HepG2 (cell line): ENCODE data around the gene TNFAIP8L3. TPM values are rescaled to one million over a fixed set of nuclear protein-coding genes. Genes with fewer than 3 reads are reported as not detected.
A peak's percentile ranks its signal among the peaks of the same experiment; 100 is the strongest.

ENCODE experiments used
- BRCA1 ChIP-seq: sonication (generic); formaldehyde crosslinking; IDR thresholded peaks from 2 replicates; pipeline ENCODE4 v1.4.0; 2020; ENCODE audit warnings: missing genetic modification reagents
- EEA1 ChIP-seq: sonication (generic); formaldehyde crosslinking; IDR thresholded peaks from 2 replicates; pipeline ENCODE4 v1.5.1; 2020; ENCODE audit warnings: mild to moderate bottlenecking, missing genetic modification reagents, borderline replicate concordance
- EP300 ChIP-seq, 3 experiments: sonication (generic) in 1 of 3; formaldehyde crosslinking in 1 of 3; IDR thresholded peaks; 2 replicates each; pipeline versions ENCODE4 v1.5.1 to v1.6.1; 2011 to 2020; ENCODE audit warnings: low read depth in 2 of 3, low read length in 2 of 3, borderline replicate concordance in 1 of 3, improper control_type of control experiment in 1 of 3, mild to moderate bottlenecking in 1 of 3, missing genetic modification reagents in 1 of 3, moderate library complexity in 1 of 3
- GFI1 ChIP-seq: sonication (generic); formaldehyde crosslinking; IDR thresholded peaks from 2 replicates; pipeline ENCODE4 v1.5.0; 2020; ENCODE audit warnings: missing genetic modification reagents, mild to moderate bottlenecking, borderline replicate concordance
- HNF4A ChIP-seq: sonication (generic); formaldehyde crosslinking; IDR thresholded peaks from 2 replicates; pipeline ENCODE4 v1.4.0; 2020; ENCODE audit warnings: missing genetic modification reagents
- KDM6A ChIP-seq: IDR thresholded peaks from 2 replicates; pipeline ENCODE4 v1.6.1; 2016; ENCODE audit warnings: low read depth
- NR2F6 ChIP-seq, 2 experiments: IDR thresholded peaks; 2 replicates each; pipeline ENCODE4 v1.6.1; 2016; ENCODE audit warnings: antibody characterized with exemption in 1 of 2, mild to moderate bottlenecking in 1 of 2
- RCOR2 ChIP-seq: IDR thresholded peaks from 2 replicates; pipeline ENCODE4 v1.6.1; 2016; ENCODE audit warnings: missing biosample characterization, missing genetic modification reagents
- RFX5 ChIP-seq: IDR thresholded peaks from 2 replicates; pipeline ENCODE4 v1.6.1; 2011; ENCODE audit warnings: low read depth, low read length, improper control_type of control experiment
- STAT6 ChIP-seq: sonication (generic); formaldehyde crosslinking; IDR thresholded peaks from 2 replicates; pipeline ENCODE4 v1.4.0; 2020; ENCODE audit warnings: missing genetic modification reagents, mild to moderate bottlenecking, borderline replicate concordance
- ZBTB7B ChIP-seq: sonication (generic); formaldehyde crosslinking; IDR thresholded peaks from 2 replicates; pipeline ENCODE4 v1.4.0; 2020; ENCODE audit warnings: missing genetic modification reagents
- ZFP36 ChIP-seq: fragments of 150-350 bp; IDR thresholded peaks from 2 replicates; pipeline ENCODE4 v1.6.1; 2018; ENCODE audit warnings: borderline replicate concordance, low read length, low read depth; ENCODE audit not compliant: partially characterized antibody
- ZNF691 ChIP-seq: sonication (generic); formaldehyde crosslinking; IDR thresholded peaks from 2 replicates; pipeline ENCODE4 v1.4.0; 2020; ENCODE audit warnings: missing genetic modification reagents, low read depth, mild to moderate bottlenecking, borderline replicate concordance
- ZNF790 ChIP-seq: sonication (generic); formaldehyde crosslinking; IDR thresholded peaks from 2 replicates; pipeline ENCODE4 v1.8.0; 2022; ENCODE audit warnings: missing genetic modification reagents, mild to moderate bottlenecking, borderline replicate concordance
- ZNF850 ChIP-seq: sonication (generic); formaldehyde crosslinking; conservative IDR thresholded peaks from 2 replicates; pipeline ENCODE4 v1.9.0; 2021; ENCODE audit warnings: mild to moderate bottlenecking, missing genetic modification reagents
- ZNF891 ChIP-seq: sonication (generic); formaldehyde crosslinking; IDR thresholded peaks from 2 replicates; pipeline ENCODE4 v1.5.0; 2020; ENCODE audit warnings: mild to moderate bottlenecking, missing genetic modification reagents
- polyA plus RNA-seq, 8 experiments: library from polyadenylated mRNA; depleted of rRNA in 3 of 8; stranded (reverse) in 7 of 8; unstranded in 1 of 8; fragments of >200 nt; fragmentation: Illumina TruSeq in 4 of 8; extraction: Trizol in 4 of 8; gene quantifications; 2 replicates each; pipeline versions ENCODE4 v1.2.1 to v1.2.3, GENCODE V29; 2011 to 2016; ENCODE audit warnings: low read depth in 4 of 8, missing spikeins in 1 of 8, mixed read lengths in 1 of 8; ENCODE audit not compliant: insufficient read depth in 1 of 8
- total RNA-seq, 5 experiments: library from RNA; depleted of rRNA; stranded (reverse); fragments of >200 nt; fragmentation: Illumina TruSeq; extraction: Trizol; gene quantifications; 2 replicates each; pipeline ENCODE4 v1.2.3, GENCODE V29; 2016; ENCODE audit warnings: low read depth in 1 of 5
- TF ChIP-seq, protein P1 (sequence below): sonication (generic); formaldehyde crosslinking; IDR thresholded peaks from 2 replicates; pipeline ENCODE4 v1.4.0; 2020; ENCODE audit warnings: missing genetic modification reagents

Gene TNFAIP8L3
- total and polyA plus RNA-seq, 2 of the 13 experiments (the other 11 are each of a cell fraction or from before 2014, with no cell fraction given), result 0.15 to 4.0 TPM

DNA sequence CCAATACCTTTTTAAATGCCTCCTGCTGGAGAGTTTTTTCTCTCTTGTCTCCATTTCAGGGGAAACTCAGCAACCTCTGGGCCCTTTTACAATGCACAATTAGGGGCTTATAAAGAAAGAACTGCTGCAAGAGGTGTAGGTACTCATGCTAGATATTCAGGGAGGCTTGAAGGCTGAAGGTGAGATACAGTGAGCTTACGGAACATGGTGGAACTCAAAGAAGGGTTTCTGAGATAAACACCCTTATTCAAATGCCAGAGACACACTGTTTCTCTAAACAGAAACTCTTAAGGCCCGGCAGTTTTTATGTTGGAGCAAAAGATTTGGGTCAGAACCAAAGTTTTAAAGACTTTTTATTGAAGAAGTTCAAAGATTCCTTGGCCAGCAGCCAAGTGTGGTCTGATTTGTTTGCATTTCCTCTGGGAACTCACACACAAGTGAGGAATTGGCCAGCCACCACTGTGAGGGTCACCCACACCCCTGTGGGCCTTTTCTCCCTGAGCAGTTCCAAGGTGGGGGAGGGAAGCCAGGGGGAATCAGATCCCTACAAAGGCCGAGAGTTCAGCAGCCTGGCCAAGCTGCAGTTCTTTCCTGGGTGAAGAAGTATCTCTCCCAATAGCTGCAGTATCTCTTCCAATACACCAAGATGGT is 47.8 kb downstream of the TNFAIP8L3 start (continued):
- TF ChIP-seq, protein P1, sequence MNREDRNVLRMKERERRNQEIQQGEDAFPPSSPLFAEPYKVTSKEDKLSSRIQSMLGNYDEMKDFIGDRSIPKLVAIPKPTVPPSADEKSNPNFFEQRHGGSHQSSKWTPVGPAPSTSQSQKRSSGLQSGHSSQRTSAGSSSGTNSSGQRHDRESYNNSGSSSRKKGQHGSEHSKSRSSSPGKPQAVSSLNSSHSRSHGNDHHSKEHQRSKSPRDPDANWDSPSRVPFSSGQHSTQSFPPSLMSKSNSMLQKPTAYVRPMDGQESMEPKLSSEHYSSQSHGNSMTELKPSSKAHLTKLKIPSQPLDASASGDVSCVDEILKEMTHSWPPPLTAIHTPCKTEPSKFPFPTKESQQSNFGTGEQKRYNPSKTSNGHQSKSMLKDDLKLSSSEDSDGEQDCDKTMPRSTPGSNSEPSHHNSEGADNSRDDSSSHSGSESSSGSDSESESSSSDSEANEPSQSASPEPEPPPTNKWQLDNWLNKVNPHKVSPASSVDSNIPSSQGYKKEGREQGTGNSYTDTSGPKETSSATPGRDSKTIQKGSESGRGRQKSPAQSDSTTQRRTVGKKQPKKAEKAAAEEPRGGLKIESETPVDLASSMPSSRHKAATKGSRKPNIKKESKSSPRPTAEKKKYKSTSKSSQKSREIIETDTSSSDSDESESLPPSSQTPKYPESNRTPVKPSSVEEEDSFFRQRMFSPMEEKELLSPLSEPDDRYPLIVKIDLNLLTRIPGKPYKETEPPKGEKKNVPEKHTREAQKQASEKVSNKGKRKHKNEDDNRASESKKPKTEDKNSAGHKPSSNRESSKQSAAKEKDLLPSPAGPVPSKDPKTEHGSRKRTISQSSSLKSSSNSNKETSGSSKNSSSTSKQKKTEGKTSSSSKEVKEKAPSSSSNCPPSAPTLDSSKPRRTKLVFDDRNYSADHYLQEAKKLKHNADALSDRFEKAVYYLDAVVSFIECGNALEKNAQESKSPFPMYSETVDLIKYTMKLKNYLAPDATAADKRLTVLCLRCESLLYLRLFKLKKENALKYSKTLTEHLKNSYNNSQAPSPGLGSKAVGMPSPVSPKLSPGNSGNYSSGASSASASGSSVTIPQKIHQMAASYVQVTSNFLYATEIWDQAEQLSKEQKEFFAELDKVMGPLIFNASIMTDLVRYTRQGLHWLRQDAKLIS (CRISPR knock-in tag), result no peak
- no peak for TF ChIP-seq ZNF691 (CRISPR knock-in tag)
- no peak for TF ChIP-seq ZNF790 (CRISPR knock-in tag)
- peak; percentile 61 for TF ChIP-seq HNF4A
- no peak for TF ChIP-seq RFX5
- TF ChIP-seq ZNF891 (CRISPR knock-in tag), result no peak
- no peak for TF ChIP-seq ZFP36
- 0 out of 2 replicates have a peak, but pooled peaks have one; percentile 28 for TF ChIP-seq NR2F6 (IDR thresholded peaks at IDR 0.05)
- TF ChIP-seq NR2F6 (CRISPR knock-in tag; IDR thresholded peaks at IDR 0.05), result 0 out of 2 replicates have a peak, but pooled peaks have one; percentile 19
- peak; percentile 78; the same call in 1 of the 2 replicates for TF ChIP-seq ZBTB7B (CRISPR knock-in tag)
- no peak for TF ChIP-seq KDM6A (CRISPR knock-in tag)
- TF ChIP-seq STAT6 (CRISPR knock-in tag), result no peak
- peak; percentile 95 for TF ChIP-seq GFI1 (CRISPR knock-in tag)
- TF ChIP-seq RCOR2 (CRISPR knock-in tag), result no peak
- TF ChIP-seq EEA1 (CRISPR knock-in tag), result no peak
- no peak for TF ChIP-seq ZNF850
- no peak for TF ChIP-seq BRCA1 (CRISPR knock-in tag)
- peak in 1 of 2 experiments; percentile 33; a peak in 1 of 4 replicates for TF ChIP-seq EP300 (IDR thresholded peaks at IDR 0.05; ENCODE audit: low read depth in 2 of 2, low read length in 2 of 2)
- TF ChIP-seq EP300 (CRISPR knock-in tag; IDR thresholded peaks at IDR 0.05; ENCODE audit: borderline replicate concordance), result no peak
